Activated CD8-positive, alpha-beta memory T cell treated with anti-CD3 and anti-CD28 coated beads for 24 hours (primary cell): ENCODE results near the gene ZC3H14.

Source experiments
- DNase-seq: peaks from one replicate; pipeline ENCODE4 v3.0.0-alpha.2; 2020

The ZC3H14 gene

DNA sequence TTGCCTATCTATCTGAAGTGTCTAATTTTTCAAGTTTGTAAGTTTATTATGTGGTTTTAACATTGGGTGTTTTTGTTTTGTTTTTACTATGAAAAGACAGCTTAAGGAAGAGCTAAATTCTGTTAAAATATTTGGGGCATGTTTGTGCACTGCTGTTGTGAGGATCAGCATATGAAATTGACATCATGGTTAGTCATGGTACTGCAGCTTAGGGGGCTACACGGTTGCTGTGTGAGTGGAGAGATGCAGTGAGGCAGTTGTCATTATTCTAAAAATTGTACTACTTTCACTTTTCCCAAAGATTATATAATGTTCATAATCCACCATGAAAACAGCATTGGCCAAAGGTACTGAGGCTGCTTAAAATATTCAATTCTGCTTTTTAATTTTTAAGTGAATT, 49.0 kb downstream of the ZC3H14 start:
- DNase-seq: no peak

DNA sequence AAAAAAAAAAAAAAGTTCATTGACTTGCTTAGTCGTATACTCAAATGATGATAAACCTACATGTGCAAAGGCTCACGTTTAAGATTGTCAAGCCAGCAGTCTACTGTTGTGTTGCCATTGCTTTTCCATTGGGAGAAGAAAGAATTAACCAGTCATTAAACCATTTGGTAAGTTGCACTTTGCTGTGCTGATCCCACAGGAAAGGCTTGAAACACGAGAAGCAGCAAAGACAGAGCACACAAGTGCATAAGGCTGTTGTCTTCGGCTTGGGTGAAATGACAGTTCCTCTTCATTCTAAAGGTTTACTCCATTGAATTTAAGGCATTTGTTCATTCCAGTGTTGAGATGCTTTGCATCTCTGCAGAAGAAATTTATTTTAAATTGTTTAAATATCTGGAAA, 50.1 kb downstream of the ZC3H14 start:
- DNase-seq: no peak

DNA sequence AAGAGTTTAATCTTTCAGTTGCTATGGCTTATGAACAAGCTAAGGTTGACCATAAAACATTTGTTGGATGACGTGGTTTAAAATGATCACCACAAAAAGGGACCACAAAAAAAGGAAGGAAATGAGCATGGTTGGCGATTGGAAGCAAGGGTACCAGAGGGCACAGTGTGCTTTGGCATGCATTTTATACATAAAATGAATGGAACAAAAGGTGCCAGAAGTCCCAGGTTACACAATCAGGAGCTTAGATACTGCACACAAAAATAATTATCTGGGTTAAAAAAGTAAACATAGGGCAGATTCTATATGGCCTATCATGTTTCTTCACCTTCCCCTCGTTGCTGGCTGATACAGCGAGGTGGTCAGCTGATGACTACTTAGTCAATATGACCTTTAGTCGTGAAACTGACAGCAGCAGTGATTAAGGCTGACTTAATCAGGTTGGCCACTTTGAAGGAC, 50.7 kb downstream of the ZC3H14 start:
- no peak for DNase-seq

DNA sequence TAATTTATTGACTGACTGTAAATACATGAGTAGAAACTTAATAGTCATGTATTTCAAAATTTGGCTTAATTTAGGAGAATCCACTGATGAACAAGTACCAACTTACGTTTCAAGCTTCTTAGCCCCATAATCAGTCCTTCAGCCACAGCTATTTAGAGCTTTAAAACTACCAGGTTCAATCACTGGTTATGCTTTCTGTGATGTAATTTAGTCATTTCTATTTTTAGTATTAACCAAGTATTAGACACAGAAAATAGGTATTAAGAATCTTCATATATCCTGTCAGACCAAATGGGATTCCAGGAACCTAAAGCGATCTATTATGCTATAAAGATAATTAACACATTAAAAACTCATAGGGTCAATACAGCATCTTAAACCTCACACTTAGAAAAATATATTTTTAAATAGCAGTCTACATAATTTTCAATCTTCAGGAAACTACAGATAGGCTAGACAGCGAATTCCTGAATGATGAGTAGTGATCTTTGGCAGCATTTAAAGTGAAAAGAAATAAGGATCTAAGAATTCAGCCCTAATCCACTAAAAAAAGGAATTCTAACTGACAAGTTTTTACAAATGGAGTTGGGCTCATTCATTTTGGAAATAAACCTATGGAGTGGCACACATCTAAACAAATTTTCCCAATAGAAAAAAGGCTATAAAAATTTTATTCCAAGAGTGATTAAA, 51.5 kb downstream of the ZC3H14 start:
- no peak for DNase-seq

DNA sequence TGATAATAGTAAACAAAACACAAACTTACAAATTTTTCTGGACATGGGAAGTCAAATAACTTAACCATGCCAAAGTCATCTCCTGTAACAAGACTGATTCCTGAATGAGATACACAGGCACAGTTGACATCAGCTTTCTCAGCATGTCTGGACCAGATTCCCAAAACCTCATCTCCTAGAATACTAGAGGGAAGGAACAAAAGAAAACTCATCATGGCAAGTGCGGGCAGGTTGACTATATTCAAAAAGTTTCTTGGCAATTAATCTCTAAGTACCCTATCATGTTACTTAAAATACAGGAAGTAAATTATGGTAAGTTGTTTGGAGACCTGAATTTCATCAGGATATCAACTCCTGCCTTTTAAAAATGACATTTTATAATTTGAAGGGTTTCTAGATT, 53.9 kb downstream of the ZC3H14 start:
- DNase-seq: no peak

DNA sequence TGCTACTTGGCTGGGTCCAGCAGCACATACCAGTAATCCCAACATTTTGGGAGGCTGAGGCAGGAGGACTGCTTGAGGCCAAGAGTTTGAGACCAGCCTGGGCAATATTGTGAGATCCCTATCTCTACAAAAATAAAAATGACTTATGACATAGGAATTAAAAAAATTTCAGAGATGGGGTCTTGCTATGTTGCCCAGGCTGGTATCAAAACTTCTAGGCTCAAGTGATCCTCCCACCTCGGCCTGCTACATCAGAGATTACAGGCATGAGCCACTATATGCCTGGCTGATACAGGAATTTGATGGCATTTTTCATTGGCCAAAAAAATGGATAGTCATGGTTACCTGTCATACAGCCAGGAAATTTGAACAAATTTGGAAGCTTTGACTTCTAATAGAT, 54.6 kb downstream of the ZC3H14 start:
- DNase-seq: no peak

GRCh38 chr14:88618476-88618875, 55.6 kb downstream of the ZC3H14 start:
- no peak for DNase-seq

GRCh38 chr14:88621100-88621499, 58.3 kb downstream of the ZC3H14 start:
- no peak for DNase-seq

DNA sequence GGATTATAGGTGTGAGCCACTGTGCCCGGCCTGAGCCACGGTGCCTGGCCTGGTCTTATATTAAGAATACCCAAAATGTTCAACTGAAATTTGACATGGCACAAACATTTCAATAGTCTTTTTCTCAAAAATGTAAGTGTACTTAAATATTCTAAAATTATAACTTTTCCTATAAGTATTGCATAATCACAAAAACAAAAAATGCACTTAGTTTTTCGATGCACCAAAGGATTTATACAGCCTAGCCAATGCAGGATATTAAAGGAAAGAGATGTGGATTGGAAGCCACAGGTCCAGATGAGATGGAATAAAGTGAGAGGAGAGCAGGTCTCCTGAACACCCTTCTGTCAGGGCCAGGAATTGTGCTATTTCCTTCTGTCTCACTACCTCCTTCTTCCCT, 62.8 kb downstream of the ZC3H14 start:
- no peak for DNase-seq

DNA sequence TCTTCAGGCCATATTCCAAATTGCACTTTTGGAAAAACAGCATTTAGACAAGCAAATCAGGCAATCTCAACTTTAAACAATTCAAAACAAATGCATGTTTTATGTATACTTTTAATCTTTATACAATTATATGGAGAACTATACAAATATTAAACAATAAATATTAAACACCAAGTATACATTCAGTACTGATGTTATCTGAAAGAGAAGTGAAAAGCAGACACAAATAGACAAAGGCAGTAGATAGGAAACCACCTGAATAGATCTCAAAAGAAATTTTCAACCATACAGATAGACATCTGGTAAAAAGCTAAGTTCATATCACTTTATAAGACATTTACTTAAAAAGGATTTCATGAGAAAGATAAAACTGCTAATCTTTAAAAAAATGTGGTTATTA, 65.2 kb downstream of the ZC3H14 start:
- no peak for DNase-seq

DNA sequence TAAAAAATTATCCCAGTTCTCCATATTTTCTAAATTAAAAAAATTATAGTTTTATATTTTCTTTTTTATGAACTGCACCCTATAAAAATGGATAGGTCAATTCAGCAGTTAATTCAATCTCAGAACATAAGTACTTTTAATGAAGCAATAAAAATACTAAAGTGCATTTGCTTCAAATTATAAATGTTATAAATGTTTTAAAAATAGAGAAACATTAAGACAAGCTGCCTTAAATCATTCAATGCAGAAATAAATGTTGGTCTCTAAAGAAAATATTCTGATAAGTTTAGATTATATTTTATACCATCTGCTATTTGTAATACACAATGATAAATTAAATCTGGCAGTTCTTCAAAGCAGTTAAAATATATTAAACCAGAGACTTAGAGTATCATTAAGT, 65.6 kb downstream of the ZC3H14 start:
- no peak for DNase-seq

- DNase-seq: no peak
Observed at GRCh38 chr14:88630565-88630964, 67.7 kb downstream of the ZC3H14 start.

DNA sequence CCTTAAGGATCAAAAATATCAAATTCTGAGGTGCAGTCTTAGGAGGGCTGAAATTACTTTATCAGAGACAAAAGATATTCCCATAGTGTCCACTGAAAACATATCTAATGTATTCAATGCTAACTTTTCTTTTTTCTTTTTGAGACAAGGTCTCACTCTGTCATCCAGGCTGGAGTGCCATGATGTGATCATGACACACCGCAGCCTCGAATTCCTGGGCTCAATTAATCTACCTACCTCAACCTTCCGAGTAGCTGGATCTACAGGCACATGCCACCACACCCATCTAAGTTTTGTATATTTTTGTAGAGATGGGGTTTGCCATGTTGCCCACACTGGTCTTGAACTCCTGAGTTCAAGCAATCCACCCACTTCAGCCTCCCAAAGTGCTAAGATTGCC, 68.3 kb downstream of the ZC3H14 start:
- no peak for DNase-seq

DNA sequence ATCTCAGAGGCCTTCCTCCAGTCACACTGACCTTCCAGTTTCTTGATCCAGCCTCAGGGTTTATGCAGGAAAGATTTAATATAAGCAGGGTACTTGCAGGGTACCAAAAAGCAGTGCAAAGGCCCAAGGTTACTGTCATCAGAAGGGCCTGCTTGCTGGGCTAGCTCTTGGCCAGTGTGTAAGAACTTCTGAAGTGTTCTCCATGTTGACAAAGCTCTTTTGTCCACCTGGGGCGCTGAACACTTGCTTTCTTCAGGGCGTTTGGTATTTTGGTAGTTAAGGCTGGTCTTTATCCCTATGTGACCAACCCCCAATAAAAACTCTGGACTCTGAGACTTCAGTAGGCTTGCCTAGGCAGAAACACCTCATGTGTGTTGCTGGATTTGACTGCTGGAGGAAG, 69.7 kb downstream of the ZC3H14 start:
- no peak for DNase-seq

- no peak for DNase-seq
Observed at GRCh38 chr14:88639221-88639620, 76.4 kb downstream of the ZC3H14 start.

- no peak for DNase-seq
Observed at GRCh38 chr14:88660056-88660455, 97.2 kb downstream of the ZC3H14 start.

- peak; percentile 62 for DNase-seq
Observed at GRCh38 chr14:88667555-88668273, 104.9 kb downstream of the ZC3H14 start.

DNA sequence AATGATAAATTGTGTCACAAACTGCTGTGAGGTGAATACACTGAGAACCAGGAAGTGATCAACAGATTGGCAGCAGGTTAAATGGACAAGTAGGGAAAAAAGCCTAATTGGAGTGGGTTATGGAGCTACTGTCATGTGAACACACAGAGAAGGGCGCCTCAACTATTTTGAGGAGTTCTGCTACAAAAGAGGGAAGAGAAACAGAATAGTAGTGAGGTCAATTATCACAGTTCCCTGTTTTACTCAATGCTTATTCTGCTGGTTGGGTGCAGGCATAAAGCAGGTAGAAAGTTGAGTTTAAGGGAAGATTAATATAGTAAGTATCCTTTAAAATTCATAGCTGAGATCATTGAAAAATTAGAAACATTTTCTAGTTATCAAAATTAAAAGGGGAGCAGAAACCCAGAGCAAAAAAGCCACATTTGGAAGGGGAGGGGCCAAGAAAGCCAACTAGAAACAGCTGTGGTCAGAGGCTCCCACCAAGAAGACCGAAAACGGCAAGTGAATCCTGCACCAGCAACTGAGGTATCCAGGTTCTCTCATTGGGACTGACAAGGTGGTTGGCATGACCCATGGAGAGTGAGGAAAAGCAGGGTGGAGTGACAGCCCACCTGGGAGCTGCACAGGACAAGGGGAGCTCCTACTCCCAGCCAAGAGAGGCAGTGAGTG, 105.7 kb downstream of the ZC3H14 start:
- DNase-seq: no peak

DNA sequence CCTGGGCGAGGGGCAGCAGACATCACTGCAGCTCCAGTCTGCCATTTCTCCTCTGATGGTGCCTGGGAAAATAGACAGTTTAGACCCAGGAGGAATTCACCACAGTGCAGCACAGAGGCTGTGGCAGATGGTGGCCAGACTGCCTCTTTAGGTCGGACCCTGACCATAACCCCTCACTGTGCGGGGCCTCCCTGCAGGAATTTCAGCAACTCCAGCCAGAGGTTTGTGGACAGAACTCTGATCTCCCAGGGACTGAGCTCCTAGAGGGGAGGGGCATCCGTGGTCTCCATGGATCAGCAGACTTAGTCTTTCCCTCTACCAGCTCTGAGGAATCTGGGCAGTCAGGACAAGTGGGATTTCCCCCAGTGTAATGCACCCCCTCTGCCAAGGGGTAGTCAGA, 106.5 kb downstream of the ZC3H14 start:
- no peak for DNase-seq
